Stimulated activated CD4-positive, alpha-beta T cell treated with anti-CD3 and anti-CD28 coated beads, Interleukin-15, amount 100 ng/mL, for 48 hours (primary cell): ENCODE results near the gene CD70.
"Not testable (repeated sequence)": the region's sequence is repeated elsewhere in the genome, so short reads cannot be mapped to it uniquely, and the experiment has no call there.

Source experiments
- DNase-seq, 2 donors: peaks; one replicate each; pipeline ENCODE4 v3.0.0-alpha.2; 2020; ENCODE audit warnings: low read depth in 2 of 2

The CD70 gene

GRCh38 chr19:6590827-6591319 lies at the start of gene CD70:
TSS of gene CD70 (minus strand) at chr19:6591150. CDS start at chr19:6591002, 148 bp downstream.
- DNase-seq, result peak in 1 of 2 donors; percentile 25

- DNase-seq, result not testable (repeated sequence)
These were observed 49.4 kb upstream of the CD70 start for GRCh38 chr19:6640333-6640732.

GRCh38 chr19:6639439-6639838 lies 48.5 kb upstream of the CD70 start:
- DNase-seq, result peak in 1 of 2 donors; percentile 35

- not testable (repeated sequence) for DNase-seq
These were observed 42.5 kb upstream of the CD70 start for GRCh38 chr19:6633456-6633813.

GRCh38 chr19:6632747-6633455 lies 42.0 kb upstream of the CD70 start:
- peak; percentile 33 to 42 for DNase-seq

- peak; percentile 59 to 84 for DNase-seq
These were observed 41.2 kb upstream of the CD70 start for GRCh38 chr19:6632002-6632621.

GRCh38 chr19:6626764-6627163 lies 35.8 kb upstream of the CD70 start:
- no peak for DNase-seq

- DNase-seq, result no peak
These were observed 26.4 kb upstream of the CD70 start for GRCh38 chr19:6617374-6617773.

- no peak for DNase-seq
These were observed 25.1 kb upstream of the CD70 start for GRCh38 chr19:6616011-6616410.

GRCh38 chr19:6613711-6614110 lies 22.8 kb upstream of the CD70 start:
- DNase-seq, result peak in 1 of 2 donors; percentile 19

- no peak for DNase-seq
These were observed 20.2 kb upstream of the CD70 start for GRCh38 chr19:6610934-6611852.

- no peak for DNase-seq
These were observed 18.0 kb upstream of the CD70 start for GRCh38 chr19:6608940-6609339.

- not testable (repeated sequence) for DNase-seq
These were observed 17.2 kb upstream of the CD70 start for GRCh38 chr19:6608146-6608545.

- not testable (repeated sequence) for DNase-seq
These were observed 15.5 kb upstream of the CD70 start for GRCh38 chr19:6606276-6607070.

GRCh38 chr19:6604906-6605305 lies 14.0 kb upstream of the CD70 start:
- DNase-seq, result no peak

- no peak for DNase-seq
These were observed 11.8 kb upstream of the CD70 start for GRCh38 chr19:6602729-6603114.

GRCh38 chr19:6601537-6602052 lies 10.6 kb upstream of the CD70 start:
- DNase-seq, result not testable (repeated sequence)

GRCh38 chr19:6600951-6601536 lies 10.1 kb upstream of the CD70 start:
- not testable (repeated sequence) for DNase-seq

- DNase-seq, result no peak
These were observed 9.0 kb upstream of the CD70 start for GRCh38 chr19:6599866-6600454.

GRCh38 chr19:6598254-6598892 lies 7.4 kb upstream of the CD70 start:
- not testable (repeated sequence) for DNase-seq
